H1 (cell line): Measurements from ENCODE around the gene RPUSD1. TPM values are rescaled to one million over a fixed set of nuclear protein-coding genes. Genes with fewer than 3 reads are reported as not detected.
"Not testable (repeated sequence)": the region's sequence is repeated elsewhere in the genome, so short reads cannot be mapped to it uniquely, and the experiment has no call there.

Source experiments
- CTCF ChIA-PET: fragments of 300-600 bp; sonication (Branson Sonifier 250); formaldehyde crosslinking; loops from one replicate; lab custom pipeline; 2021; ENCODE audit not compliant: partially characterized antibody; lab: Charles Lee
- POLR2A ChIA-PET: fragments of 300-600 bp; sonication (Branson Sonifier 250); formaldehyde crosslinking; loops from one replicate; lab custom pipeline; 2021; ENCODE audit warnings: inconsistent platforms; ENCODE audit not compliant: partially characterized antibody; lab: Charles Lee
- DNase-seq, 2 experiments: peaks; one replicate each; pipeline versions ENCODE4 v3.0.0 to v3.0.0-alpha.2; 2010 to 2022; ENCODE audit warnings: low spot score in 2 of 2, low read depth in 1 of 2, mixed read lengths in 1 of 2
- FAIRE-seq: peaks from 2 replicates; lab custom pipeline; 2011; peaks lifted over from hg19 to GRCh38; lab: Jason Lieb, UNC
- H2AFZ ChIP-seq: 2 replicates; pipeline ENCODE4 v1.8.1; 2012; ENCODE audit warnings: low read length, inconsistent platforms
- H2AK5ac ChIP-seq: 2 replicates; pipeline ENCODE4 v1.6.1; 2013; ENCODE audit warnings: low read depth, low read length
- H2BK120ac ChIP-seq: replicated peaks from 2 replicates; pipeline ENCODE3; 2013; ENCODE audit warnings: low read depth, low read length, inconsistent platforms
- H2BK12ac ChIP-seq: 2 replicates; pipeline ENCODE4 v1.6.1; 2013; ENCODE audit warnings: low read depth, low read length
- H2BK15ac ChIP-seq: 2 replicates; pipeline ENCODE4 v1.6.1; 2013; ENCODE audit warnings: low read length
- H2BK20ac ChIP-seq: 2 replicates; pipeline ENCODE4 v1.6.1; 2013; ENCODE audit warnings: low read length
- H2BK5ac ChIP-seq: 2 replicates; pipeline ENCODE4 v1.6.1; 2013; ENCODE audit warnings: low read depth, low read length
- H3K14ac ChIP-seq: 2 replicates; pipeline ENCODE4 v1.6.1; 2013; ENCODE audit warnings: inconsistent platforms; ENCODE audit not compliant: insufficient read length
- H3K18ac ChIP-seq: 2 replicates; pipeline ENCODE4 v1.6.1; 2013; ENCODE audit warnings: low read length; ENCODE audit errors: extremely low read depth
- H3K23ac ChIP-seq: 2 replicates; pipeline ENCODE4 v1.6.1; 2013; ENCODE audit warnings: inconsistent platforms; ENCODE audit not compliant: insufficient read length
- H3K23me2 ChIP-seq: 2 replicates; pipeline ENCODE4 v1.6.1; 2013; ENCODE audit warnings: low read depth, low read length
- H3K27ac ChIP-seq: 2 replicates; pipeline ENCODE4 v1.6.1; 2011; ENCODE audit warnings: low read depth, low read length, inconsistent platforms
- H3K27me3 ChIP-seq, 4 experiments: replicated peaks in 1 of 4; 1 replicate in 1 of 4; 2 replicates in 3 of 4; pipeline versions ENCODE4 v1.6.1 to v1.8.1; 2011 to 2013; ENCODE audit warnings: low read length in 3 of 4, mild to moderate bottlenecking in 3 of 4, inconsistent platforms in 2 of 4, mixed read lengths in 2 of 4, moderate library complexity in 1 of 4; ENCODE audit not compliant: control insufficient read depth in 3 of 4, insufficient read depth in 3 of 4; ENCODE audit errors: extremely low read depth in 1 of 4
- H3K36me3 ChIP-seq, 4 experiments: 2 replicates each; pipeline versions ENCODE4 v1.6.1 to v1.8.1; 2011 to 2013; ENCODE audit warnings: mild to moderate bottlenecking in 4 of 4, low read length in 3 of 4, moderate library complexity in 2 of 4, control low read depth in 1 of 4, inconsistent platforms in 1 of 4; ENCODE audit not compliant: insufficient read depth in 4 of 4, control insufficient read depth in 2 of 4
- H3K4ac ChIP-seq: replicated peaks from 2 replicates; pipeline ENCODE3; 2013; ENCODE audit warnings: low read length, low read depth, mixed read lengths, inconsistent platforms; ENCODE audit not compliant: insufficient read length
- H3K4me1 ChIP-seq, 4 experiments: replicated peaks in 1 of 4; 1 replicate in 1 of 4; 2 replicates in 3 of 4; pipeline versions ENCODE4 v1.6.1 to v1.8.1; 2011 to 2013; ENCODE audit warnings: low read length in 3 of 4, inconsistent platforms in 2 of 4, mixed read lengths in 1 of 4; ENCODE audit not compliant: insufficient read depth in 4 of 4, control insufficient read depth in 3 of 4
- H3K4me2 ChIP-seq, 2 experiments: 2 replicates each; pipeline versions ENCODE4 v1.6.1 to v1.8.1; 2011 to 2013; ENCODE audit warnings: low read depth in 2 of 2, low read length in 2 of 2, control low read depth in 1 of 2, inconsistent platforms in 1 of 2, mild to moderate bottlenecking in 1 of 2; ENCODE audit not compliant: insufficient read depth in 1 of 2
- H3K4me3 ChIP-seq, 4 experiments: fragments of 200-600, 300-600 bp in 1 of 4; sonication (generic), shearing (Covaris generic), sonication (Bioruptor Twin) in 1 of 4; 2 replicates each; pipeline versions ENCODE4 v1.5.1 to v1.8.1; 2011 to 2016; ENCODE audit warnings: low read length in 4 of 4, low read depth in 3 of 4, control low read depth in 2 of 4, inconsistent platforms in 2 of 4, mild to moderate bottlenecking in 2 of 4, mixed read lengths in 1 of 4, moderate library complexity in 1 of 4; ENCODE audit not compliant: insufficient read depth in 2 of 4; ENCODE audit errors: extremely low read depth in 1 of 4
- H3K56ac ChIP-seq: replicated peaks from 2 replicates; pipeline ENCODE3; 2013; ENCODE audit warnings: low read depth, mild to moderate bottlenecking, mixed read lengths, low read length, inconsistent platforms; ENCODE audit not compliant: insufficient read length
- H3K79me1 ChIP-seq: 2 replicates; pipeline ENCODE4 v1.6.1; 2013; ENCODE audit warnings: low read depth, low read length, control low read depth
- H3K79me2 ChIP-seq, 2 experiments: 2 replicates each; pipeline versions ENCODE4 v1.6.1 to v1.8.1; 2012 to 2013; ENCODE audit warnings: low read length in 2 of 2, mild to moderate bottlenecking in 2 of 2, inconsistent platforms in 1 of 2; ENCODE audit not compliant: insufficient read depth in 2 of 2, control insufficient read depth in 1 of 2
- H3K9ac ChIP-seq, 4 experiments: replicated peaks in 1 of 4; 1 replicate in 1 of 4; 2 replicates in 3 of 4; pipeline versions ENCODE4 v1.6.1 to v1.8.1; 2011 to 2013; ENCODE audit warnings: low read depth in 3 of 4, low read length in 3 of 4, control low read depth in 2 of 4, mild to moderate bottlenecking in 2 of 4, moderate library complexity in 2 of 4, inconsistent platforms in 1 of 4; ENCODE audit errors: extremely low read depth in 1 of 4
- H3K9me3 ChIP-seq, 2 experiments: 2 replicates each; pipeline versions ENCODE4 v1.6.1 to v1.8.1; 2012 to 2013; ENCODE audit warnings: mild to moderate bottlenecking in 2 of 2, moderate library complexity in 2 of 2, control low read depth in 1 of 2, inconsistent platforms in 1 of 2, low read depth in 1 of 2, low read length in 1 of 2, mixed read lengths in 1 of 2; ENCODE audit not compliant: insufficient read depth in 2 of 2
- H4K20me1 ChIP-seq, 2 experiments: replicated peaks in 1 of 2; 2 replicates each; pipeline versions ENCODE3 to v1.8.1; 2011 to 2013; ENCODE audit warnings: inconsistent platforms in 2 of 2, low read length in 2 of 2, mild to moderate bottlenecking in 1 of 2; ENCODE audit not compliant: insufficient read depth in 2 of 2, control insufficient read depth in 1 of 2
- H4K5ac ChIP-seq: 2 replicates; pipeline ENCODE4 v1.6.1; 2013; ENCODE audit warnings: low read length, low read depth, mixed read lengths, inconsistent platforms; ENCODE audit not compliant: insufficient read length
- H4K8ac ChIP-seq: 2 replicates; pipeline ENCODE4 v1.8.0; 2013; ENCODE audit warnings: mild to moderate bottlenecking, moderate library complexity, low read length, inconsistent platforms; ENCODE audit not compliant: insufficient read depth; ENCODE audit errors: extremely low read depth
- H4K91ac ChIP-seq: replicated peaks from 2 replicates; pipeline ENCODE3; 2013; ENCODE audit warnings: low read length, mixed read lengths, inconsistent platforms; ENCODE audit not compliant: insufficient read length
- WGBS, 2 experiments: shearing (Covaris generic) in 1 of 2; methylation state at CpG; one replicate each; pipeline versions ENCODE4 v1.1.6 to v1.1.7; 2013 to 2015; ENCODE audit warnings: low lambda C conversion rate in 2 of 2, mixed read lengths in 2 of 2, inconsistent platforms in 1 of 2, low coverage in 1 of 2, missing lambda C conversion rate in 1 of 2; ENCODE audit not compliant: insufficient replicate concordance in 2 of 2, insufficient coverage in 1 of 2, insufficient read length in 1 of 2; ENCODE audit errors: extremely low coverage in 1 of 2, missing lambda C conversion rate in 1 of 2; 5-methylcytosine and 5-hydroxymethylcytosine counted together
- polyA plus RNA-seq, 7 experiments: library from polyadenylated mRNA; depleted of rRNA in 3 of 7; stranded (reverse) in 5 of 7; unstranded in 2 of 7; fragments of >200 nt in 5 of 7; fragments of 200-250 nt in 2 of 7; gene quantifications; 1 replicate in 5 of 7; 2 replicates in 1 of 7; 4 replicates in 1 of 7; pipeline versions ENCODE4 v1.2.1 to v1.2.3, GENCODE V29; 2011 to 2013; ENCODE audit warnings: missing spikeins in 2 of 7, mixed read lengths in 2 of 7
- total RNA-seq: library from RNA; stranded (reverse); fragmentation: NEBNext Ultra II Directional; extraction: Animal tissue kit (Norgen Biotek cat#: 25700); gene quantifications from 2 replicates; pipeline ENCODE4 v1.2.1, GENCODE V29; 2021

Gene RPUSD1
- total and polyA plus RNA-seq, 2 of the 8 experiments (the other 6 are each of a cell fraction or from before 2014, with no cell fraction given): 32.2 to 61.8 TPM

DNA sequence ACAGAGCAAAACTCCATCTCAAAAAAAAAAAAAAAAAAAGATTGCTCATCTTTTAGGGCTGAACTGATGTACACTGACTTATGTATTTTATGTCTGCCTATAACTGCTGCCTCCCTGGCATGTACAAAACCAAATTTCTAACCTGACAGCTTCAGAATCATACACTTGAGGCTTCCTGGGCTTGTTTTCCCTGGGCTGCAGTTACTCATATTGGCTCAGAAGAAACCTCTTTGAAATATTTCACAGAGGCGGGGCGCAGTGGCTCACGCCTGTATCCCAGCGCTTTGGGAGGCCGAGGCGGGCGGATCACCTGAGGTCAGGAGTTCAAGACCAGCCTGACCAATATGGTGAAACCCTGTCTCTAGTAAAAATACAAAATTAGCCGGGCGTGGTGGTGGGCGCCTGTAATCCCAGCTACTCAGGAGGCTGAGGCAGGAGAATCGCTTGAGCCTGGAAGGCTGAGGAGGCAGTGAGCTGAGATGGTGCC, 34.0 kb downstream of the RPUSD1 start:
- POLR2A ChIA-PET: interaction anchor here (0.6 to 1.7 kb wide), 3 partner anchors 9 to 38 kb away, joined by 4 to 6 read pairs (median 4); no protein-coding TSS in a partner anchor
- FAIRE-seq, H3K27me3 ChIP-seq: not testable (repeated sequence)

More for the DNA sequence above, 34.0 kb downstream of the RPUSD1 start:
- H2AFZ ChIP-seq, H2BK15ac ChIP-seq, H2BK20ac ChIP-seq, H3K56ac ChIP-seq, H3K18ac ChIP-seq, H3K27ac ChIP-seq, H3K79me1 ChIP-seq, H4K5ac ChIP-seq, H2AK5ac ChIP-seq, DNase-seq, H2BK5ac ChIP-seq, H2BK12ac ChIP-seq, H3K23ac ChIP-seq, H3K4ac ChIP-seq, H3K9ac ChIP-seq, H3K23me2 ChIP-seq, H3K79me2 ChIP-seq, H3K4me2 ChIP-seq, H3K14ac ChIP-seq, H3K4me3 ChIP-seq, H4K8ac ChIP-seq, H4K20me1 ChIP-seq, H3K36me3 ChIP-seq, H2BK120ac ChIP-seq, H3K9me3 ChIP-seq, H4K91ac ChIP-seq: not testable (repeated sequence)
- H3K4me1 ChIP-seq: peaks cover 3 to 12% (median 5%) of the 10 kb centered on the region in 4 experiments; a peak in 5 of 7 replicates
- CTCF ChIA-PET: interaction anchor here (0.6 to 35.8 kb wide), 7 partner anchors 8 to 42 kb away, joined by 3 to 977 read pairs (median 5); partner anchors contain the start of genes ANTKMT, CCDC78, FBXL16 and HAGHL
- 90% methylated on average over 11 of the region's 11 CpGs; no CpG with 5 or more reads in 1 of the 2 experiments for WGBS, 2 experiments
